ENCODE results near the gene IGFBP5. TPM values are rescaled to one million over a fixed set of nuclear protein-coding genes. Genes with fewer than 3 reads are reported as not detected.
A peak's percentile ranks its signal among the peaks of the same experiment; 100 is the strongest.

Gene IGFBP5
- total RNA-seq, 1 experiment from 2014 or later = not detected

DNA sequence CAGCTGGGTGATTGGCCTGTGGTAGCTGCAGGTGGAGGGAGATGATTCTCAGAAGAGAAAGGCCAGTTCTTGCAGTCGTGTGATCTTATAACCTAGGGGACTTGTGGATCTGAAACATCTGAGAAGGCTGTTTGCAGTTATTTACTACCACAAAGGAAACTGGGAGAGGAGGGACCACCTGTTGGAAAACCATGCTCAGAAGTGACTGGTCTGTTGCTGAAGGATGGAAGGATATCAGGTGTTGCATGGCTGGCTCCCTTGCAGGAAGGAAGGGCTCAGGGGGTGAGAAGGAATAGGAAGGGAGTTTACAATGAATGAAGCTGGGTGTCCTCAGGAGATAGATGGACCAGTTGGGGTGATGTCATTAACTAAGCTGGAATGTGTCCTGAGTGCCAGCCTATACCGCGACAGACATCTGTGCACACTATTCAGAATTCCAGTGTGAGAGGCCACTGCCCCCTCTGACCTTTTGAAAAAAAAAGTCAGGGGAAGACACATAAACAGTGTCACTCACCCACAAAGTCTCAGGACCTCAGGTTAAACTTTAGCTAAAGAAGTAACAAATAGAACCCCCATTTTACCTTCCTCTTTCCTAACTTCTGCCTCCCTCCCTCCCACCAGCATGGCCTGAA lies 44.6 kb downstream of the IGFBP5 start:
- H3K4me3 Mint-ChIP-seq (ENCODE audit: unreplicated experiment) = no peak overlapping the region
- H3K9me3 Mint-ChIP-seq (ENCODE audit: unreplicated experiment) = no peaks in the 10 kb centered on the region
- POLR2A ChIA-PET = interaction anchor here (1.5 to 1.8 kb wide), 2 partner anchors 104 to 152 kb away, joined by 4 to 6 read pairs; partner anchors contain the start of gene RPL37A
- BruUV-seq (replicated peaks) = no TSS peak
- no peaks in the 10 kb centered on the region for H3K36me3 Mint-ChIP-seq (ENCODE audit: insufficient read depth, unreplicated experiment)
- no peak for DNase-seq (ENCODE audit: unreplicated experiment)
- no peak overlapping the region for H3K27ac Mint-ChIP-seq (ENCODE audit: low read depth, unreplicated experiment)
- CTCF ChIA-PET = interaction anchor here (1.1 to 27.0 kb wide), 5 partner anchors 8 to 130 kb away, joined by 3 to 673 read pairs (median 4); no protein-coding TSS in a partner anchor
- H3K27me3 Mint-ChIP-seq (ENCODE audit: insufficient read depth, unreplicated experiment) = no peaks in the 10 kb centered on the region
- TF ChIP-seq CTCF (IDR thresholded peaks at IDR 0.05; ENCODE audit: unreplicated experiment) = no peak
- H3K4me1 Mint-ChIP-seq (ENCODE audit: insufficient read depth, unreplicated experiment) = peaks cover 22% of the 10 kb centered on the region
- intact Hi-C loops (cut with micrococcal nuclease) = no loop called here

DNA sequence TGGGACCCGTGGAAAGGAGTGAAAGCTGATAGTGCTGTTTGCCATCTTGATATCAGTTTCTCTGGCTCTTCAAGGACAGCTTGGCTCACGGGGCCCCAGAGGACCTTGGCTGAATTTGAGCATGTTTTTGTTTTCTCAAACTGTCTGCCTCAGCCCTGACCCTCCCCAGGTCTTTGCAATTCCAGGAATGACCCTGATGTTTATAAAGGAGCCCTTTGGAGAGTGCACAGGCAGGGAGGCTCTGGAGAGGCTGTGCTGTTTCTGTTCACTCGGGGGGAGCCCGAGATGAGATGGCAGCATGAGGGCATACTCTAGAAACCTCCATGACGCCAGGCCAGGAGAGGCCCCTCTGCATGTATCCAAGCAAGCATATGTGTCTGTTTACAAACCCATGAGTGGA lies 45.8 kb downstream of the IGFBP5 start:
- no peak for TF ChIP-seq CTCF (IDR thresholded peaks at IDR 0.05; ENCODE audit: unreplicated experiment)
- intact Hi-C loops (cut with micrococcal nuclease) = no loop called here
- DNase-seq (ENCODE audit: unreplicated experiment) = no peak
- POLR2A ChIA-PET = no interaction called here
- Mint-ChIP-seq H3K27ac (ENCODE audit: low read depth, unreplicated experiment) (no peak overlapping the region), H3K4me1 (ENCODE audit: insufficient read depth, unreplicated experiment) (peaks cover 25% of the 10 kb centered on the region), H3K36me3 (ENCODE audit: insufficient read depth, unreplicated experiment) (no peaks in the 10 kb centered on the region), H3K9me3 (ENCODE audit: unreplicated experiment) (no peaks in the 10 kb centered on the region), H3K4me3 (ENCODE audit: unreplicated experiment) (no peak overlapping the region), H3K27me3 (ENCODE audit: insufficient read depth, unreplicated experiment) (no peaks in the 10 kb centered on the region)
- CTCF ChIA-PET = interaction anchor here (0.7 to 27.0 kb wide), 3 partner anchors 9 to 128 kb away, joined by 3 to 673 read pairs (median 52); no protein-coding TSS in a partner anchor
- no TSS peak for BruUV-seq (replicated peaks)

GRCh38 chr2:216648105-216648504 lies 47.2 kb downstream of the IGFBP5 start:
- no peaks in the 10 kb centered on the region for H3K9me3 Mint-ChIP-seq (ENCODE audit: unreplicated experiment)
- BruUV-seq (replicated peaks) = no TSS peak
- intact Hi-C loops (cut with micrococcal nuclease) = no loop called here
- H3K27me3 Mint-ChIP-seq (ENCODE audit: insufficient read depth, unreplicated experiment) = no peaks in the 10 kb centered on the region
- no peak overlapping the region for H3K27ac Mint-ChIP-seq (ENCODE audit: low read depth, unreplicated experiment)
- ChIA-PET POLR2A (interaction anchor here (0.8 to 1.0 kb wide), 2 partner anchors 11 to 32 kb away, joined by 3 read pairs; no protein-coding TSS in a partner anchor), CTCF (interaction anchor here (1.9 to 27.0 kb wide), 2 partner anchors 18 to 127 kb away, joined by 10 to 673 read pairs; no protein-coding TSS in a partner anchor)
- H3K4me1 Mint-ChIP-seq (ENCODE audit: insufficient read depth, unreplicated experiment) = peaks cover 33% of the 10 kb centered on the region
- DNase-seq (ENCODE audit: unreplicated experiment) = peak; percentile 89
- TF ChIP-seq CTCF (IDR thresholded peaks at IDR 0.05; ENCODE audit: unreplicated experiment) = no peak
- no peaks in the 10 kb centered on the region for H3K36me3 Mint-ChIP-seq (ENCODE audit: insufficient read depth, unreplicated experiment)
- H3K4me3 Mint-ChIP-seq (ENCODE audit: unreplicated experiment) = no peak overlapping the region

DNA sequence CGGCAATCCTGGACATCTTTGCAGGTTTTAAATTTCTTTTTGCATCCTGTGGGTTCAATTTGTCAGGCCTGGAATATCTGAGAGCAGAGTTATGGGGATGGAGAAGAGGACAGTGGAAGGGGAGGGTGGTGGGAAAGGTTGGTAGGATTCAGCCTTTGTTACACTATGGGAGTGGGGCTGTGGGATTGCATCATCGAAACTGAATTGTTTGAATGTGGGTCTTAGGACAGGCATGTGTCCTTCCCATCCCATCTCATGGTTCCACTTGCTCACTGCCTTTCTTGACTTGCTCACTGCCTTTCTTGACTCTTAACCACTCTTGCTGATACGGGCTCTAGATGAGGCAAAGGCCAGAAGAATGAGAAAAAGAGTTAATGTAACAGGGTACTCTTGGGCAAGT lies 49.2 kb downstream of the IGFBP5 start:
- BruUV-seq (replicated peaks) = no TSS peak
- Mint-ChIP-seq H3K27me3 (ENCODE audit: insufficient read depth, unreplicated experiment) (no peaks in the 10 kb centered on the region), H3K27ac (ENCODE audit: low read depth, unreplicated experiment) (no peak overlapping the region), H3K36me3 (ENCODE audit: insufficient read depth, unreplicated experiment) (no peaks in the 10 kb centered on the region), H3K4me3 (ENCODE audit: unreplicated experiment) (no peak overlapping the region), H3K4me1 (ENCODE audit: insufficient read depth, unreplicated experiment) (peaks cover 19% of the 10 kb centered on the region), H3K9me3 (ENCODE audit: unreplicated experiment) (no peaks in the 10 kb centered on the region)
- no peak for TF ChIP-seq CTCF (IDR thresholded peaks at IDR 0.05; ENCODE audit: unreplicated experiment)
- CTCF ChIA-PET = interaction anchor here (0.6 to 27.0 kb wide), 5 partner anchors 9 to 125 kb away, joined by 3 to 673 read pairs (median 5); no protein-coding TSS in a partner anchor
- POLR2A ChIA-PET = interaction anchor here (1.0 kb wide), 1 partner anchor 28 kb away, joined by 3 read pairs; no protein-coding TSS in a partner anchor
- no peak for DNase-seq (ENCODE audit: unreplicated experiment)
- intact Hi-C loops (cut with micrococcal nuclease) = no loop called here

All from MCF 10A (cell line).